Measurements from ENCODE around the gene NBEAL2.
"Not testable (repeated sequence)": the region's sequence is repeated elsewhere in the genome, so short reads cannot be mapped to it uniquely, and the experiment has no call there.

DNA sequence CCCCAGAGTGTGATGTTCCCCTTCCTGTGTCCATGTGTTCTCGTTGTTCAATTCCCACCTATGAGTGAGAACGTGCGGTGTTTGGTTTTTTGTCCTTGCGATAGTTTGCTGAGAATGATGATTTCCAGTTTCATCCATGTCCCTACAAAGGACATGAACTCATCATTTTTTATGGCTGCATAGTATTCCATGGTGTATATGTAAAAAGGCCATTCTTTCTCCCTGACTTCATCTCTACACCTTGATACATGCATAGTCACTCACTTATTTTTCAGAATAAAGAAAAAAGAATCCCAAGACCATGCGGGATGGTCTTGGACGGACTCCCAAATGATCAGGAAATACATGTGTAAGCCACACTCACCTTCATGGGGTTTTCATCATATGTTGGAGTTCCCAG, 57.8 kb downstream of the NBEAL2 start:
- not testable (repeated sequence) for TF ChIP-seq CTCF (tag by site-specific recombination; IDR thresholded peaks at IDR 0.05); ZNF26 (tag by site-specific recombination; IDR thresholded peaks at IDR 0.05); HOXC10 (CRISPR knock-in tag; IDR thresholded peaks at IDR 0.05); SETDB1 (IDR thresholded peaks at IDR 0.05; ENCODE audit: insufficient read length, low read length); BCL11A (tag by site-specific recombination; IDR thresholded peaks at IDR 0.05; ENCODE audit: low read depth)
- TF ChIP-seq, protein P1, sequence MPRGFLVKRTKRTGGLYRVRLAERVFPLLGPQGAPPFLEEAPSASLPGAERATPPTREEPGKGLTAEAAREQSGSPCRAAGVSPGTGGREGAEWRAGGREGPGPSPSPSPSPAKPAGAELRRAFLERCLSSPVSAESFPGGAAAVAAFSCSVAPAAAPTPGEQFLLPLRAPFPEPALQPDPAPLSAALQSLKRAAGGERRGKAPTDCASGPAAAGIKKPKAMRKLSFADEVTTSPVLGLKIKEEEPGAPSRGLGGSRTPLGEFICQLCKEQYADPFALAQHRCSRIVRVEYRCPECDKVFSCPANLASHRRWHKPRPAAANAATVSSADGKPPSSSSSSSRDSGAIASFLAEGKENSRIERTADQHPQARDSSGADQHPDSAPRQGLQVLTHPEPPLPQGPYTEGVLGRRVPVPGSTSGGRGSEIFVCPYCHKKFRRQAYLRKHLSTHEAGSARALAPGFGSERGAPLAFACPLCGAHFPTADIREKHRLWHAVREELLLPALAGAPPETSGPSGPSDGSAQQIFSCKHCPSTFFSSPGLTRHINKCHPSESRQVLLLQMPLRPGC (tag by site-specific recombination; IDR thresholded peaks at IDR 0.05) = not testable (repeated sequence)
- TF ChIP-seq, protein P2, sequence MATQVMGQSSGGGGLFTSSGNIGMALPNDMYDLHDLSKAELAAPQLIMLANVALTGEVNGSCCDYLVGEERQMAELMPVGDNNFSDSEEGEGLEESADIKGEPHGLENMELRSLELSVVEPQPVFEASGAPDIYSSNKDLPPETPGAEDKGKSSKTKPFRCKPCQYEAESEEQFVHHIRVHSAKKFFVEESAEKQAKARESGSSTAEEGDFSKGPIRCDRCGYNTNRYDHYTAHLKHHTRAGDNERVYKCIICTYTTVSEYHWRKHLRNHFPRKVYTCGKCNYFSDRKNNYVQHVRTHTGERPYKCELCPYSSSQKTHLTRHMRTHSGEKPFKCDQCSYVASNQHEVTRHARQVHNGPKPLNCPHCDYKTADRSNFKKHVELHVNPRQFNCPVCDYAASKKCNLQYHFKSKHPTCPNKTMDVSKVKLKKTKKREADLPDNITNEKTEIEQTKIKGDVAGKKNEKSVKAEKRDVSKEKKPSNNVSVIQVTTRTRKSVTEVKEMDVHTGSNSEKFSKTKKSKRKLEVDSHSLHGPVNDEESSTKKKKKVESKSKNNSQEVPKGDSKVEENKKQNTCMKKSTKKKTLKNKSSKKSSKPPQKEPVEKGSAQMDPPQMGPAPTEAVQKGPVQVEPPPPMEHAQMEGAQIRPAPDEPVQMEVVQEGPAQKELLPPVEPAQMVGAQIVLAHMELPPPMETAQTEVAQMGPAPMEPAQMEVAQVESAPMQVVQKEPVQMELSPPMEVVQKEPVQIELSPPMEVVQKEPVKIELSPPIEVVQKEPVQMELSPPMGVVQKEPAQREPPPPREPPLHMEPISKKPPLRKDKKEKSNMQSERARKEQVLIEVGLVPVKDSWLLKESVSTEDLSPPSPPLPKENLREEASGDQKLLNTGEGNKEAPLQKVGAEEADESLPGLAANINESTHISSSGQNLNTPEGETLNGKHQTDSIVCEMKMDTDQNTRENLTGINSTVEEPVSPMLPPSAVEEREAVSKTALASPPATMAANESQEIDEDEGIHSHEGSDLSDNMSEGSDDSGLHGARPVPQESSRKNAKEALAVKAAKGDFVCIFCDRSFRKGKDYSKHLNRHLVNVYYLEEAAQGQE (tag by site-specific recombination; IDR thresholded peaks at IDR 0.05) = not testable (repeated sequence)

Measured in HEK293 (cell line).